Measurements from ENCODE around the gene PITPNB.

DNA sequence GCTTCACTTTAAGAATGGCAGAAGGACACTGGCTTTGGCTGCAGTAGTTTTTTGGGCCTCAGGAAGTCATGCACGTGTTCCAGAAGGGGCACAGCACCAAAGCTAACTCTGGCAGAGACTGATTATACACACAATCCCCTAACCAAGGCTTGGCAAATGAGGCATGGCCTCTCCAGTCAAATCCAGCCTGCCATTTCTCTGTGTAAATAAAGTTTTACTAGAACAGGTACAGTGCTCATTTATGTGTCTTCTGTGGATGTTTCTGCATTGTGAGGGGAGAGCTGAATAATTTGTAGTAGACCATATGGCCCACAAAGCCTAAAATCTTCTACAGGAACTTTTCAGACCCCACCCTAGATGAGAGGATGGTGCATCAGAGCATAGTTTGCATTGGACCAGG is 71.1 kb downstream of the PITPNB start:
- TF ChIP-seq POLR2AphosphoS5 (IDR thresholded peaks at IDR 0.05; ENCODE audit: borderline replicate concordance, low read depth, low read length) (no peak), EZH2 (IDR thresholded peaks at IDR 0.05) (no peak)

Measured in SK-N-MC (cell line).